ENCODE measurements around the gene NPTN. TPM values are rescaled to one million over a fixed set of nuclear protein-coding genes. Genes with fewer than 3 reads are reported as not detected.
"Not testable (repeated sequence)": the region's sequence is repeated elsewhere in the genome, so short reads cannot be mapped to it uniquely, and the experiment has no call there.

The NPTN gene
- total RNA-seq, 4 donors from 2014 or later = 84.3 to 118 (median 106) TPM

- H3K27ac ChIP-seq = no peak overlapping the region
- H3K36me3 ChIP-seq = no peaks in the 10 kb centered on the region
- H3K4me1 ChIP-seq = no peaks in the 10 kb centered on the region
- 62 to 67% methylated on average over 3 of the region's 3 CpGs for WGBS, 2 donors
- no peaks in the 10 kb centered on the region for H3K27me3 ChIP-seq
- DNase-seq (ENCODE audit: low spot score in 2 of 2) = no peak
- H3K9me3 ChIP-seq = peaks cover 0 to 6% (median 0%) of the 10 kb centered on the region in 4 donors
- TF ChIP-seq EP300 (IDR thresholded peaks at IDR 0.05) = no peak
- no peak for TF ChIP-seq CTCF (IDR thresholded peaks at IDR 0.05)
- no peak for TF ChIP-seq POLR2A (IDR thresholded peaks at IDR 0.05)
- H3K4me3 ChIP-seq = no peak overlapping the region
Observed at GRCh38 chr15:73654659-73655058, 21.5 kb upstream of the NPTN start.

GRCh38 chr15:73650416-73651126 is 17.4 kb upstream of the NPTN start:
- TF ChIP-seq POLR2A (IDR thresholded peaks at IDR 0.05) (no peak), EP300 (IDR thresholded peaks at IDR 0.05) (peak in 1 of 2 donors; percentile 26)
- Histone ChIP-seq H3K4me1 (no peaks in the 10 kb centered on the region), H3K27me3 (no peaks in the 10 kb centered on the region), H3K4me3 (no peak overlapping the region), H3K36me3 (no peaks in the 10 kb centered on the region), H3K9me3 (peaks cover 0 to 6% (median 0%) of the 10 kb centered on the region in 4 donors), H3K27ac (no peak overlapping the region)
- WGBS, 2 donors = 55 to 66% methylated on average over 3 of the region's 3 CpGs
- DNase-seq (ENCODE audit: low spot score in 2 of 2) = no peak

GRCh38 chr15:73648014-73648295 is 14.8 kb upstream of the NPTN start:
- DNase-seq (ENCODE audit: low spot score in 2 of 2) = no peak
- no peak for TF ChIP-seq CTCF (IDR thresholded peaks at IDR 0.05)
- no peak for TF ChIP-seq EP300 (IDR thresholded peaks at IDR 0.05)
- TF ChIP-seq POLR2A (IDR thresholded peaks at IDR 0.05) = no peak
- WGBS, 2 donors = 78 to 87% methylated on average over 2 of the region's 2 CpGs
- Histone ChIP-seq H3K4me1 (no peaks in the 10 kb centered on the region), H3K4me3 (no peak overlapping the region), H3K9me3 (peaks cover 0 to 6% (median 0%) of the 10 kb centered on the region in 4 donors), H3K36me3 (no peaks in the 10 kb centered on the region), H3K27me3 (no peaks in the 10 kb centered on the region), H3K27ac (no peak overlapping the region)

- Histone ChIP-seq H3K4me3 (no peak overlapping the region), H3K27me3 (no peaks in the 10 kb centered on the region), H3K4me1 (no peaks in the 10 kb centered on the region), H3K9me3 (peaks cover 0 to 6% (median 0%) of the 10 kb centered on the region in 4 donors), H3K27ac (no peak overlapping the region), H3K36me3 (no peaks in the 10 kb centered on the region)
- WGBS, 2 donors = 69 to 70% methylated on average over 6 of the region's 6 CpGs
- TF ChIP-seq EP300 (IDR thresholded peaks at IDR 0.05) (no peak), POLR2A (IDR thresholded peaks at IDR 0.05) (no peak)
- DNase-seq (ENCODE audit: low spot score in 2 of 2) = no peak
Observed at GRCh38 chr15:73647259-73648013, 14.2 kb upstream of the NPTN start.

- H3K27ac ChIP-seq; H3K9me3 ChIP-seq; H3K36me3 ChIP-seq; H3K4me1 ChIP-seq; H3K27me3 ChIP-seq; DNase-seq (ENCODE audit: low spot score in 2 of 2); H3K4me3 ChIP-seq: not testable (repeated sequence)
- 59 to 61% methylated on average over 5 of the region's 5 CpGs for WGBS, 2 donors
Observed at GRCh38 chr15:73639464-73639863, 6.3 kb upstream of the NPTN start.

GRCh38 chr15:73637527-73637926 is 4.3 kb upstream of the NPTN start:
- H3K4me3 ChIP-seq = no peak overlapping the region
- 42 to 53% methylated on average over 2 of the region's 2 CpGs for WGBS, 2 donors
- H3K27me3 ChIP-seq = peaks cover 0 to 10% of the 10 kb centered on the region in 2 donors
- H3K4me1 ChIP-seq = peaks cover 0 to 18% (median 3%) of the 10 kb centered on the region in 4 donors
- TF ChIP-seq CTCF (IDR thresholded peaks at IDR 0.05) (no peak), EP300 (IDR thresholded peaks at IDR 0.05) (no peak), POLR2A (IDR thresholded peaks at IDR 0.05) (no peak)
- no peaks in the 10 kb centered on the region for H3K36me3 ChIP-seq
- DNase-seq (ENCODE audit: low spot score in 2 of 2) = no peak
- H3K9me3 ChIP-seq = peaks cover 0 to 7% (median 0%) of the 10 kb centered on the region in 4 donors
- no peak overlapping the region for H3K27ac ChIP-seq
